ENCODE data around the gene WDHD1. TPM values are rescaled to one million over a fixed set of nuclear protein-coding genes. Genes with fewer than 3 reads are reported as not detected.
"Not testable (repeated sequence)": the region's sequence is repeated elsewhere in the genome, so short reads cannot be mapped to it uniquely, and the experiment has no call there.

The WDHD1 gene
- total RNA-seq, 6 donors from 2014 or later = 1.0 to 5.0 (median 2.6) TPM

DNA sequence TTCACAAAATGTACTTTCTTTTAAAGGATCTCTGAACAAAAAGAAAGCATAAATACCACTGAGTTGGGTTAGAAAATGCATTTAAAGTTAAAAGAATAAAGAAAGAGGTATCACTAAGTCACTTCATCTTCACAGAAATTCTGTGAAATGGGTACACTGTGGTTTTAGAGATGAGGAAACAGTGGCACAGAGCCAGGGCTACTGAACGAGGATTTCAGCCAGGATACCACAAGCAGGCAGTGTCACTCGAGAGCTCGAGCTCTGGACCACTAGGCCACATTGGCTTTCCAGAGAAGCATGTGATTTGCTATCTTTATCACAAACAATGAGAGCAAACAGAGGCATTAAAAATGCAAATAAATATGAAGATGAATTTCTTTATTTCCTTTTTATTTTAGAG, 51.0 kb downstream of the WDHD1 start:
- DNase-seq (no peak), ATAC-seq (ENCODE audit: low FRiP score in 2 of 2) (no peak)
- Histone ChIP-seq H3K9me3 (no peaks in the 10 kb centered on the region), H3K27me3 (no peaks in the 10 kb centered on the region), H3K4me3 (no peak overlapping the region), H3K27ac (no peak overlapping the region), H3K36me3 (no peaks in the 10 kb centered on the region), H3K4me1 (no peaks in the 10 kb centered on the region)
- TF ChIP-seq POLR2AphosphoS5 (IDR thresholded peaks at IDR 0.05) (no peak), POLR2A (IDR thresholded peaks at IDR 0.05) (no peak), CTCF (IDR thresholded peaks at IDR 0.05) (no peak)
- 63 to 69% methylated on average over 3 of the region's 3 CpGs for WGBS, 2 donors

DNA sequence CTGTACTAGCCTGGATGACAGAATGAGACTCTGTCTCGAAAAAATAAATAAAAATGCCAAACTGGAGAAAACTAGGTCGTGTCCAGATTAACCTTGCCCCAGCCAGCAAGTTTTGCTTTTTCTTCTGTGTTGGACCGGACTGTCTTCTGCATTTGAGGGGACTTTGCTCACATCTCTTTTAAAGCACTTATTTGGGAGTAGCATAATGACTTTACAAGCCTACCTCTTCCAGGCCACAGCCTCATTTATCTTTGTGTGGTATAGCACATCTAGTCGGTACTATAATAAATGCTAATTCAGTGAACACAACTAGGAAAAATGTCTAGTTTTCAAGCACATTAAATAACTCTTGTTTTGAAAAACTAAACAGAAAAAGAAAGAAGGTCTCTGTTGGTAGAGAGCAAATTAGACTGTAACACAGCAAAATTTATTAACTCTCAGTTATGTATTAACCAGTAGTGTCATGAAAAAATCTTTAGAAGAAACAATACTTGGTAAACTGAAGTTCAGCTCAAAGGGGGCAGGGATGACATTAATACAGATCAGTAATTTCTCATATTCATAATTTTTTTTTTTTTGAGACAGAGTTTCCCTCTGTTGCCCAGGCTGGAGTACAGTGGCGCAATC, 52.0 kb downstream of the WDHD1 start:
- TF ChIP-seq EP300 (IDR thresholded peaks at IDR 0.05) (no peak), POLR2AphosphoS5 (IDR thresholded peaks at IDR 0.05) (no peak), CTCF (IDR thresholded peaks at IDR 0.05) (no peak), POLR2A (IDR thresholded peaks at IDR 0.05) (no peak)
- H3K27ac ChIP-seq = no peak overlapping the region
- DNase-seq (no peak), ATAC-seq (ENCODE audit: low FRiP score in 2 of 2) (no peak)
- no peaks in the 10 kb centered on the region for H3K9me3 ChIP-seq
- no peaks in the 10 kb centered on the region for H3K27me3 ChIP-seq
- no peaks in the 10 kb centered on the region for H3K36me3 ChIP-seq
- no peaks in the 10 kb centered on the region for H3K4me1 ChIP-seq
- H3K4me3 ChIP-seq = no peak overlapping the region
- 80 to 88% methylated on average over 5 of the region's 5 CpGs for WGBS, 2 donors

DNA sequence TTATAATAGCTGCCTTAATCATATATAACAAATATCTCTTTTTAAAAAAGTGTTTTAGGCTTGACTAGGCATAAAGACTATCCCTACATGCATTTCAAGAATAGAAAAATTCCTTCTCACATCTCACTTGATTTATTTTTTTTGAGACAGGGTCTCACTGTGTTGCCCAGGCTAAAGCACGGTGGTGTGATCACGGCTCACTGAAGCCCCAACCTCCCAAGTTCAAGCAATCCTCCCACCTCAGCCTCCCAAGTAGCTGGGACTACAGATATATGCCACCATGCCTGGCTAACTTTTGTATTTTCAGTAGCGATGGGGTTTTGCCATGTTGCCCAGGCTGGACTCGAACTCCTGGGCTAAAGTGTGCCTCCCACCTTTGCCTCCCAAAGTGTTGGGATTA, 59.4 kb downstream of the WDHD1 start:
- WGBS, 2 donors = 97 to 98% methylated on average over 4 of the region's 4 CpGs
- Histone ChIP-seq H3K36me3 (no peaks in the 10 kb centered on the region), H3K4me1 (no peaks in the 10 kb centered on the region), H3K27ac (no peak overlapping the region), H3K4me3 (no peak overlapping the region), H3K9me3 (no peaks in the 10 kb centered on the region), H3K27me3 (no peaks in the 10 kb centered on the region)
- no peak for ATAC-seq (ENCODE audit: low FRiP score in 2 of 2)
- no peak for DNase-seq
- TF ChIP-seq CTCF (IDR thresholded peaks at IDR 0.05) = no peak

- Histone ChIP-seq H3K4me3 (no peak overlapping the region), H3K36me3 (no peaks in the 10 kb centered on the region), H3K9me3 (no peaks in the 10 kb centered on the region), H3K27me3 (no peaks in the 10 kb centered on the region), H3K4me1 (no peaks in the 10 kb centered on the region), H3K27ac (no peak overlapping the region)
- no peak for TF ChIP-seq CTCF (IDR thresholded peaks at IDR 0.05)
- no peak for TF ChIP-seq EP300 (IDR thresholded peaks at IDR 0.05)
- no peak for TF ChIP-seq POLR2AphosphoS5 (IDR thresholded peaks at IDR 0.05)
- DNase-seq (no peak), ATAC-seq (ENCODE audit: low FRiP score in 2 of 2) (no peak)
Observed at GRCh38 chr14:54955143-54955542, 71.8 kb downstream of the WDHD1 start.

GRCh38 chr14:54953609-54954008, 73.3 kb downstream of the WDHD1 start:
- 98 to 99% methylated on average over 3 of the region's 3 CpGs for WGBS, 2 donors
- H3K27me3 ChIP-seq; H3K9me3 ChIP-seq; DNase-seq; H3K27ac ChIP-seq; H3K4me3 ChIP-seq; H3K4me1 ChIP-seq; H3K36me3 ChIP-seq; ATAC-seq (ENCODE audit: low FRiP score in 2 of 2): not testable (repeated sequence)

DNA sequence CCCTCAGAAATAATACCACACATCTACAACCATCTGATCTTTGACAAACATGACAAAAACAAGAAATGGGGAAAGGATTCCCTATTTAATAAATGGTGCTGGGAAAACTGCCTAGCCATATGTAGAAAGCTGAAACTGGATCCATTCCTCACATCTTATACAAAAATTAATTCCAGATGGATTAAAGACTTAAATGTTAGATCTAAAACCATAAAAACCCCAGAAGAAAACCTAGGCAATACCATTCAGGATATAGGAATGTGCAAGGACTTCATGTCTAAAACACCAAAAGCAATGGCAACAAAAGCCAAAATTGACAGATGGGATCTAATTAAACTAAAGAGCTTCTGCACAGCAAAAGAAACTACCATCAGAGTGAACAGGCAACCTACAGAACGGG, 74.1 kb downstream of the WDHD1 start:
- not testable (repeated sequence) for H3K27me3 ChIP-seq; H3K4me3 ChIP-seq; ATAC-seq (ENCODE audit: low FRiP score in 2 of 2); H3K4me1 ChIP-seq; H3K36me3 ChIP-seq; H3K27ac ChIP-seq; H3K9me3 ChIP-seq; DNase-seq
- 90 to 91% methylated on average over 1 of the region's 1 CpG for WGBS, 2 donors

All from upper lobe of left lung (tissue), 6 donors.